ENCODE data around the gene TUB.

DNA sequence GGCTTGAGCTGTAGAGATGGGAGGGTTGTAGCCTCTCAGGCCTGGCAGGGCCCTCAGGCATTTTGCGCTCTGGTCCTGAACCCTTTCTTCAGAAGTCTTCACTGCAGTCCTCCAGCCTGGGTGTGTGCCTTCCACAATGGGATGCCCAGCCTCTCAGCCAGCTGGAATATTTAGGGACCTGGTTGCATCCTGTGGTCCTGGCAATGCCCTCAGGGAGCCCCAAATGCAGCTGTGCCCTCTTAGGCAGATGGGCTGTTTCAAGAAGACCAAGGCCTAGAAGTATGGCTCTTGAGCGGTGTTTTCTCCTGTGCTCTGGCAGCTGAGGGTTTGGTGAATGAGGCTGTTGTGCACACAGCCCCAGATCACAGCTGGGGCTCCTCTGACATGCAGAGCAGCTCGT lies 6.7 kb downstream of the TUB start:
- TF ChIP-seq, protein P1, sequence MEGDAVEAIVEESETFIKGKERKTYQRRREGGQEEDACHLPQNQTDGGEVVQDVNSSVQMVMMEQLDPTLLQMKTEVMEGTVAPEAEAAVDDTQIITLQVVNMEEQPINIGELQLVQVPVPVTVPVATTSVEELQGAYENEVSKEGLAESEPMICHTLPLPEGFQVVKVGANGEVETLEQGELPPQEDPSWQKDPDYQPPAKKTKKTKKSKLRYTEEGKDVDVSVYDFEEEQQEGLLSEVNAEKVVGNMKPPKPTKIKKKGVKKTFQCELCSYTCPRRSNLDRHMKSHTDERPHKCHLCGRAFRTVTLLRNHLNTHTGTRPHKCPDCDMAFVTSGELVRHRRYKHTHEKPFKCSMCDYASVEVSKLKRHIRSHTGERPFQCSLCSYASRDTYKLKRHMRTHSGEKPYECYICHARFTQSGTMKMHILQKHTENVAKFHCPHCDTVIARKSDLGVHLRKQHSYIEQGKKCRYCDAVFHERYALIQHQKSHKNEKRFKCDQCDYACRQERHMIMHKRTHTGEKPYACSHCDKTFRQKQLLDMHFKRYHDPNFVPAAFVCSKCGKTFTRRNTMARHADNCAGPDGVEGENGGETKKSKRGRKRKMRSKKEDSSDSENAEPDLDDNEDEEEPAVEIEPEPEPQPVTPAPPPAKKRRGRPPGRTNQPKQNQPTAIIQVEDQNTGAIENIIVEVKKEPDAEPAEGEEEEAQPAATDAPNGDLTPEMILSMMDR (IDR thresholded peaks at IDR 0.05): no peak
- TF ChIP-seq EZH2 (IDR thresholded peaks at IDR 0.05; ENCODE audit: borderline replicate concordance, insufficient read depth, low read depth, low read length, poor library complexity, severe bottlenecking): no peak

Data from B cell (primary cell).